Measurements from ENCODE around the gene CA5A. TPM values are rescaled to one million over a fixed set of nuclear protein-coding genes. Genes with fewer than 3 reads are reported as not detected.

CA5A gene
- total and polyA plus RNA-seq, 9 of the 15 experiments (the other 6 are each of a cell fraction or from before 2014, with no cell fraction given) = not detected

GRCh38 chr16:87853411-87854052, 82.8 kb downstream of the CA5A start (continued):
- peak; percentile 38 to 49 for TF ChIP-seq E2F6 (IDR thresholded peaks at IDR 0.05; ENCODE audit: borderline replicate concordance in 1 of 2, extremely low read depth in 1 of 2, insufficient read depth in 1 of 2, insufficient read length in 1 of 2, low read depth in 1 of 2, low read length in 1 of 2, poor library complexity in 1 of 2, severe bottlenecking in 1 of 2)
- TF ChIP-seq ZNF699 (CRISPR knock-in tag; IDR thresholded peaks at IDR 0.05; ENCODE audit: insufficient replicate concordance) = no peak
- TF ChIP-seq ARID4B (CRISPR knock-in tag; IDR thresholded peaks at IDR 0.05) = peak; percentile 47
- peak in 1 of 2 experiments; percentile 19; a peak in 1 of 4 replicates for TF ChIP-seq RAD21 (CRISPR knock-in tag; conservative IDR thresholded peaks at IDR 0.05 in 1 of 2, IDR thresholded peaks at IDR 0.05 in 1 of 2)
- no peak for TF ChIP-seq USF2 (CRISPR knock-in tag; IDR thresholded peaks at IDR 0.05)
- peak; percentile 40 for TF ChIP-seq POLR2B (IDR thresholded peaks at IDR 0.05; ENCODE audit: low read depth, partially characterized antibody)
- TF ChIP-seq CEBPB (tag; IDR thresholded peaks at IDR 0.05) = peak; percentile 99
- TF ChIP-seq AFF1 (IDR thresholded peaks at IDR 0.05; ENCODE audit: low read depth in 1 of 2, partially characterized antibody in 2 of 2) = peak in 1 of 2 experiments; percentile 29
- peak; percentile 90 for TF ChIP-seq EP400 (IDR thresholded peaks at IDR 0.05)
- TF ChIP-seq CBX2 (IDR thresholded peaks at IDR 0.05; ENCODE audit: insufficient read depth, low read length, poor library complexity, severe bottlenecking) = no peak
- peak; percentile 55 for TF ChIP-seq TAF1 (IDR thresholded peaks at IDR 0.05; ENCODE audit: control insufficient read depth, extremely low read depth, insufficient read depth, low read length, severe bottlenecking)
- peak; percentile 70; the same call in 1 of the 2 replicates for TF ChIP-seq JUN (IDR thresholded peaks at IDR 0.05; ENCODE audit: borderline replicate concordance, low read depth, low read length)
- no peak for TF ChIP-seq JUN (CRISPR knock-in tag; IDR thresholded peaks at IDR 0.05; ENCODE audit: borderline replicate concordance)
- peak; percentile 16 for TF ChIP-seq FOXJ2 (tag; IDR thresholded peaks at IDR 0.05)
- TF ChIP-seq SOX6 (IDR thresholded peaks at IDR 0.05) = peak; percentile 34; the same call in 1 of the 2 replicates

All from K562 (cell line).